DND-41 (cell line): ENCODE results near the gene INPP5J.

ENCODE experiments used
- CTCF ChIP-seq: IDR thresholded peaks from 2 replicates; pipeline ENCODE4 v1.5.1; 2012; ENCODE audit warnings: borderline replicate concordance, low read length, moderate library complexity, mild to moderate bottlenecking; ENCODE audit not compliant: poor library complexity, severe bottlenecking; ENCODE audit errors: extremely low read depth
- EZH2 ChIP-seq: IDR thresholded peaks from 3 replicates; pipeline ENCODE4 v1.6.1; 2012; ENCODE audit warnings: borderline replicate concordance, low read depth, mild to moderate bottlenecking, moderate library complexity, low read length, inconsistent platforms; ENCODE audit not compliant: severe bottlenecking

- TF ChIP-seq CTCF (no peak), EZH2 (no peak)
Measured at GRCh38 chr22:31099386-31099785, 23.4 kb upstream of the INPP5J start.
